ENCODE results near the gene KCNMB1.
A peak's percentile ranks its signal among the peaks of the same experiment; 100 is the strongest.

The KCNMB1 gene, protein sequence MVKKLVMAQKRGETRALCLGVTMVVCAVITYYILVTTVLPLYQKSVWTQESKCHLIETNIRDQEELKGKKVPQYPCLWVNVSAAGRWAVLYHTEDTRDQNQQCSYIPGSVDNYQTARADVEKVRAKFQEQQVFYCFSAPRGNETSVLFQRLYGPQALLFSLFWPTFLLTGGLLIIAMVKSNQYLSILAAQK

DNA sequence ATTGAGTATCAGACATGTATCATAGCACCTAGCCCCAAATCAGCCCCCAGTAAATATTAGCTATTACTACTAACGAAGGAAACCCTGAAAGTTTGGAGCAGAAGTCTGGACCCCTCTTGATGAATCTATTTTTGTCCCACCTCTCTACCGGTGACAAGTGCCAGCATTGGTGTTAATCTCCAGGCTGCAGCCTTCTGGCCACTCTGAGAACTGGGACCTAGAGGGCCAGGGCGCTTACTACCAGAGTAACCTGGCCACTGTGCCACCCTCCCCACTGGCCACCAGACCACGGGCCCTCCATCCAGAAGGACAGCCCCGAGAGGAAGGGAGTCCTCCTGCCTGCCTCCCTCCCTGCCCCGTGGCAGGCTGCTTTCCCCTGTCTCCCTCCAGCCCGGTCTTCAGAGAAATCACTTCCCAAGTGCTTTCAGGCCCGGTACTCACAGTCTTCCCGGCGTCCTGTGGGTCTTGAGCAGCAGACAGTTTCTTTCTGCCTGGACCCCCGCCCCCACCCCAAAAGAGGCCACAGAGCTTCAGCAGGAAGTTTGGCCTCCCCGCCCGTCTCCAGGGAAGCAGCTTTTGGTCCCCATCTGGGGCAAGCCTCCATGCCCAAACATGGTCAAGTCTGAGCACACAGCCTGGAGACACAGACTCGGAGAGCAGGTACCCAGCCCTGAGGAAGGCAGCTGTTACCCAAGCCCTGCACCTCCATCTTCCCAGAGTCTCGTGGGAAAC lies at the start of gene KCNMB1:
Gene KCNMB1 (minus strand): TSS at position 550 of the 732 bp plus-strand sequence. CDS start 3,920 bp downstream, outside the sequence.
- H3K4me3 ChIP-seq (ENCODE audit: low read depth, low read length), result no peak within 1 kb of the TSS
- TF ChIP-seq, protein P1, sequence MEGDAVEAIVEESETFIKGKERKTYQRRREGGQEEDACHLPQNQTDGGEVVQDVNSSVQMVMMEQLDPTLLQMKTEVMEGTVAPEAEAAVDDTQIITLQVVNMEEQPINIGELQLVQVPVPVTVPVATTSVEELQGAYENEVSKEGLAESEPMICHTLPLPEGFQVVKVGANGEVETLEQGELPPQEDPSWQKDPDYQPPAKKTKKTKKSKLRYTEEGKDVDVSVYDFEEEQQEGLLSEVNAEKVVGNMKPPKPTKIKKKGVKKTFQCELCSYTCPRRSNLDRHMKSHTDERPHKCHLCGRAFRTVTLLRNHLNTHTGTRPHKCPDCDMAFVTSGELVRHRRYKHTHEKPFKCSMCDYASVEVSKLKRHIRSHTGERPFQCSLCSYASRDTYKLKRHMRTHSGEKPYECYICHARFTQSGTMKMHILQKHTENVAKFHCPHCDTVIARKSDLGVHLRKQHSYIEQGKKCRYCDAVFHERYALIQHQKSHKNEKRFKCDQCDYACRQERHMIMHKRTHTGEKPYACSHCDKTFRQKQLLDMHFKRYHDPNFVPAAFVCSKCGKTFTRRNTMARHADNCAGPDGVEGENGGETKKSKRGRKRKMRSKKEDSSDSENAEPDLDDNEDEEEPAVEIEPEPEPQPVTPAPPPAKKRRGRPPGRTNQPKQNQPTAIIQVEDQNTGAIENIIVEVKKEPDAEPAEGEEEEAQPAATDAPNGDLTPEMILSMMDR (IDR thresholded peaks at IDR 0.05; ENCODE audit: low read depth, low read length, missing control alignments), result no peak
- no peak for DNase-seq (ENCODE audit: low read depth)
- in situ Hi-C loops (cut with HindIII; ENCODE audit: low sequenced_read_pairs), result no loop called here

DNA sequence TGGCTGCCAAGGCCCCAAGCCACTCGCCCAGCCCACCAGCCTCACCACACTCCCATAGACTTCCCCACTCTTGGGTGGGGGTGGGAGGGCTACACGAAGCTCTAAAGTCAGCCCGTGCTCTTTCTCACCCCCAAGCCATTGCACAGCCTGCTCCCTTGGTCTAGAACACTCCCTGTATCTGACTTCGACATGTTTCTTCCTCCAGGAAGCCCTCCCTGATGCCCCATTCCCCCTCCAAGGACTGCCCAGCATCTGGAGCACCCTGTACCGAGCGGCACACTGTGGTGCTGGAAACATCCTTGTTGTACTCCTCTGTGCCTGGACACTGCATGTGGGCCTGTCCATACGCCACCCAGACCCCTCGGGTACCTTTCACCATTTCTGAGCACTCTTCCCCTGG lies 49.4 kb upstream of the KCNMB1 start:
- in situ Hi-C loops (cut with HindIII; ENCODE audit: low sequenced_read_pairs), result no loop called here
- no peak for DNase-seq (ENCODE audit: low read depth)
- H3K4me3 ChIP-seq (ENCODE audit: low read depth, low read length), result no peak overlapping the region
- TF ChIP-seq, protein P1 (IDR thresholded peaks at IDR 0.05; ENCODE audit: low read depth, low read length, missing control alignments), result no peak

DNA sequence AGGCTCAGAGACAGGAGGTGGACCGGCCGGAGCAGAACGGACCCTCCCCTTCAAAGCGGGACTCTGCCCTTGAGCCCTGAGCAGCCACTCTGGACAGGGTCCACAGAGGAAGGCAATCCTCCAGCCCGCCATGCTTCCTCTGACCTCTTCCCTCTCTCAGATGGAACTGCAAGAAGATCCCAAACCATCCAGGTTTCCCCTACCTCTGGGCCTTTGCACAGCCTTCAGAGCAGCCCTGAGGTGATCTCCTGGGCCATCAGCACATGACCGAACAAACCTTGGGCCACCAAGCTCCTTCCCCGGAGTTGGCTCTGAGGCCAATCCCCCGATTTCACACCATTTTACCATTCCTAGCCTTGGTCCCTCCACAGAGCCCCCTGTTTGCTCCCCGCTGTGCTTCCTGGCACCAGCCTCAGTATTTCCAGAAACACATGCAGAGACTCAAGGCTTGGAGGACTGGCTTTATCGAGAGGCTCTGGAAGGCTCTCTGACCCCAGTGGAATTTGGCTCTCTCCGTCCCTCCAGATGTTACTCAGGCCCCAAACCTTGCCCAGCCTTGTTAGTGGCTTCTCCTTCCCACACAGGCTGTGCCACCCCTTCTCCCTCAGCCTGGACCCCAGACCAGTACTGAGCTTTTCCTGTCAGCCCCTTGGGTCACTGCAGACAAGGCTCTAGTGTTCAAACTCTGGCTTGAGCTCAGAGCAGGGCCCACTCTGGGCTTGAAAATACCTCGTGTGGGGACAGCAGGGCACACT lies 48.6 kb upstream of the KCNMB1 start:
- in situ Hi-C loops (cut with HindIII; ENCODE audit: low sequenced_read_pairs), result no loop called here
- TF ChIP-seq, protein P1 (IDR thresholded peaks at IDR 0.05; ENCODE audit: low read depth, low read length, missing control alignments), result no peak
- no peak for DNase-seq (ENCODE audit: low read depth)
- H3K4me3 ChIP-seq (ENCODE audit: low read depth, low read length), result no peak overlapping the region

DNA sequence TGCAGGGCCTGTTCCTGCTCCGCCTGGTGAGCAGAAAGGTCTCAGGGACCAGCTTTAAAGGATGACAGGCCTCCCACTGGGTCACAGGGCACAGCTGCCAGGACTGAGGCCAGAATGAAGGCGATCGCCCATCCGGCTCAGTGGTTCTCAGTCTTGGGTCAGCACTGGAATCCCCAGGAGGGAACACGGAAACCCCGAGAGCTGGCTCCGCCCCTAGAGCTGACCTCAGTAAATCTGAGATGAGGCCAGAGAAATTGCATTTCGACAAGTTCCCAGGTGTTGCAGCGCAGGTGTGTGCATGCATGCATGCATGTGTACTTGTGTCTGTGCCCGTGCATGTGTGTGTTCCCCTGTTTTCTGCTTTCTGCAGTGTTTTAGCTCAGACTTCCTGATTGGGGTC lies 47.2 kb upstream of the KCNMB1 start:
- TF ChIP-seq, protein P1 (IDR thresholded peaks at IDR 0.05; ENCODE audit: low read depth, low read length, missing control alignments), result no peak
- DNase-seq (ENCODE audit: low read depth), result no peak
- in situ Hi-C loops (cut with HindIII; ENCODE audit: low sequenced_read_pairs), result no loop called here
- H3K4me3 ChIP-seq (ENCODE audit: low read depth, low read length), result no peak overlapping the region

DNA sequence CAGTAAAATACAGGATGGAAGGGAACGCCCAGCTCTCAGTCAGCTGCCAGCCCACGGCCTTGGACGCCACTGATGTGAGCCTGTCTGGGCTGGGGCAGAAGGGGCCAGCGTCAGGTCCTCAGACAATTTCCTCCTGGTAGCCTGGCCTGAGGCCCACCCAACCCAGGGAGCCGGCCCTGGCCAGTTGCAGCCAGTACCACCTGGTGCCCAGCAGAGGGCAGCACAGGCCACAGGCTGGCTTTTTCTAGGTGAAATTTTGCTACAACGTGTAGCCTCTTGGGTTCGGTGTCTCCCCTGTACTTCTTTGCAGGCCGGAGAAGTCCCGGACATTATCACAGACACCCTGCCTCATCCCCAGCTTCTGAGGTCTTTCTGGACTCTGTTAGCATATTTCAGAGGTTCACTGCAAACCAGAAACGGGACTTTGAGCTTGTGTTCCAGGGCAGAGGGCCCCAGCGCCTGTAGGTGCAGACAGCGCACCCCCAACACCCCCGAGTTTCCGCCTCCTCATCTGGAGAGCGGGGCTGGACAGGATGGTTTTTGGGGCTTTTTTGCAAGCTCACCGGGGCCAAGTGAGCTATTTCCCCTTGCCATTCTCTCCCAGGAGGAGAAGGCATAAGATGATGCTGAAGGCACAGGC lies 45.9 kb upstream of the KCNMB1 start:
- in situ Hi-C loops (cut with HindIII; ENCODE audit: low sequenced_read_pairs), result no loop called here
- TF ChIP-seq, protein P1 (IDR thresholded peaks at IDR 0.05; ENCODE audit: low read depth, low read length, missing control alignments), result peak; percentile 98
- no peak overlapping the region for H3K4me3 ChIP-seq (ENCODE audit: low read depth, low read length)
- peak; percentile 35 for DNase-seq (ENCODE audit: low read depth)

DNA sequence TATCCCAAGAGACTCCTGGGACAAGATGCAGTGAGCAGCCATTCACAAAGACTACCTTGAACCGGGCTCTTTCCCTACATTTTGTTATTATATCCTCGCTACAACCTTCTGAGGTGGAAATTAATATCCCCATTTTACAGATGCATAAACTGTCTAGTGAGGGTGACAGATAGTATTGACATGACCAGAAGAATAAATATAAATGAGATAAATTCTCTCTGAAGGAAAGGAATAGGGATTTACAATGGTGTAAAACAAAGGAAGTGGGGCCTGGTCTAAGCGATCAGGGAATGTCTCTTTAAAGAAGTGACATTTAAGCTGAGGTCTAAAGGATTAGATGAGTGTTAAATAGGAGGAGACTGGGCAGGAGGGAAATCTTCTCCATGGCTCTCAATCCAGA lies 43.5 kb upstream of the KCNMB1 start:
- TF ChIP-seq, protein P1 (IDR thresholded peaks at IDR 0.05; ENCODE audit: low read depth, low read length, missing control alignments), result no peak
- no peak overlapping the region for H3K4me3 ChIP-seq (ENCODE audit: low read depth, low read length)
- in situ Hi-C loops (cut with HindIII; ENCODE audit: low sequenced_read_pairs), result no loop called here
- DNase-seq (ENCODE audit: low read depth), result no peak

All from astrocyte of the cerebellum (primary cell).